OCI-LY3 (cell line): ENCODE measurements around the gene ATG2A.

Experiments used
- EZH2phosphoT487 ChIP-seq: fragments of 200-600 bp; shearing (Covaris generic); IDR thresholded peaks from 2 replicates; pipeline ENCODE4 v1.6.1; 2018; ENCODE audit warnings: antibody characterized with exemption, mixed run types, low read depth
- TF ChIP-seq, protein P1 (sequence below): fragments of 200-600, 300-600 bp; sonication (generic); IDR thresholded peaks from 2 replicates; pipeline ENCODE4 v1.5.1; 2014; ENCODE audit warnings: antibody characterized with exemption, low read length, low read depth

DNA sequence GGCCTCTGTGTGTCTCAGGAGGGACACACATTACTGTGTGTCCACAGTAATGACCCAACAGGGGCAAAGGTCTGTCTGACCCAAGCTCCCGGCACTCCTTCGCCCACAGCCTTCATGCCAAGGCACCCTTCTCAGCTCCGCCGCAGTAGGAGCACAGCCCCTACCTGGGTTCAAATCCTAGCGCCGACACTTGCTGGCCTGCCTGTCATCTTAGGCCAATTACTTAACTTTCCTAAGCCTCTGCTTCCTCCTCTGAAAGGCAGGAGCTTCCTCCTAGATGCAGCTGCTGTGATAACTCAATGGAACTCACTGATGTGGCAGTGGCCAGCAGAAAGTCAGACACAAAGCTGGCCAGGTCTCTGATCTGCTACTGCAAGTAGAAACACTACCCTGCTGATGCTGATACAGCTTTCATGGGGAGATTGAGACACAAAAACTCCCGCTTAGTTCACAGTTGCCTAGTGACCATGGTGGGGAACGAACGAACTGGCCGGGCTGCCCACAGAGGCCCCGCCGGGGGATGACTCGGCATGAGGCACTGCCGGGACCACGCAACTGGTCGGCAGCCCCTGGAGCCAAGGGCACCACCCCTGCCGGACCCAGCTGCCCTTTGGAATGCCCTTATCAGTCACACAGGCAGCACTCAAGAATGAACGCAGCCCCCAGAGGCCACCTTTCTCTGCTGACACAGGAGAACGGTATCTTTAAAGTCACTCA, 46.7 kb downstream of the ATG2A start:
- TF ChIP-seq, protein P1, sequence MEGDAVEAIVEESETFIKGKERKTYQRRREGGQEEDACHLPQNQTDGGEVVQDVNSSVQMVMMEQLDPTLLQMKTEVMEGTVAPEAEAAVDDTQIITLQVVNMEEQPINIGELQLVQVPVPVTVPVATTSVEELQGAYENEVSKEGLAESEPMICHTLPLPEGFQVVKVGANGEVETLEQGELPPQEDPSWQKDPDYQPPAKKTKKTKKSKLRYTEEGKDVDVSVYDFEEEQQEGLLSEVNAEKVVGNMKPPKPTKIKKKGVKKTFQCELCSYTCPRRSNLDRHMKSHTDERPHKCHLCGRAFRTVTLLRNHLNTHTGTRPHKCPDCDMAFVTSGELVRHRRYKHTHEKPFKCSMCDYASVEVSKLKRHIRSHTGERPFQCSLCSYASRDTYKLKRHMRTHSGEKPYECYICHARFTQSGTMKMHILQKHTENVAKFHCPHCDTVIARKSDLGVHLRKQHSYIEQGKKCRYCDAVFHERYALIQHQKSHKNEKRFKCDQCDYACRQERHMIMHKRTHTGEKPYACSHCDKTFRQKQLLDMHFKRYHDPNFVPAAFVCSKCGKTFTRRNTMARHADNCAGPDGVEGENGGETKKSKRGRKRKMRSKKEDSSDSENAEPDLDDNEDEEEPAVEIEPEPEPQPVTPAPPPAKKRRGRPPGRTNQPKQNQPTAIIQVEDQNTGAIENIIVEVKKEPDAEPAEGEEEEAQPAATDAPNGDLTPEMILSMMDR = no peak
- no peak for TF ChIP-seq EZH2phosphoT487
